Occipital lobe (tissue), 3 donors: ENCODE data around the gene ZNF442. TPM values are rescaled to one million over a fixed set of nuclear protein-coding genes. Genes with fewer than 3 reads are reported as not detected.
"Not testable (repeated sequence)": the region's sequence is repeated elsewhere in the genome, so short reads cannot be mapped to it uniquely, and the experiment has no call there.

Source experiments
- DNase-seq: peaks from one replicate; lab custom pipeline; 2025; lab: John Stamatoyannopoulos, UW
- small RNA-seq: library from RNA; depleted of rRNA; stranded (forward); fragments of <200 nt; gene quantifications from one replicate; pipeline ENCODE3, GENCODE V24; 2014
- total RNA-seq: library from RNA; depleted of rRNA; stranded (reverse); fragments of >200 nt; gene quantifications from one replicate; pipeline ENCODE4 v1.2.3, GENCODE V29; 2014

The ZNF442 gene
- total RNA-seq, 1 donor from 2014 or later = 5.9 TPM

GRCh38 chr19:12331211-12331941, 34.1 kb downstream of the ZNF442 start:
- no peak for DNase-seq

GRCh38 chr19:12330340-12330739, 35.1 kb downstream of the ZNF442 start:
- DNase-seq = no peak

- no peak for DNase-seq
Observed at GRCh38 chr19:12325690-12326089, 39.8 kb downstream of the ZNF442 start.

GRCh38 chr19:12318782-12319413, 46.6 kb downstream of the ZNF442 start:
- DNase-seq = no peak

GRCh38 chr19:12314553-12314952, 50.9 kb downstream of the ZNF442 start:
- no peak for DNase-seq

- DNase-seq = not testable (repeated sequence)
Observed at GRCh38 chr19:12308891-12309290, 56.6 kb downstream of the ZNF442 start.

Small RNA genes lying within 50 kb of the gene (small RNA-seq; reads per million reads assigned to genes)
- not detected for gene RPS29P23

Other genes starting within 250 kb of the ZNF442 start
- 14.3 TPM for gene ZNF20, start 225.3 kb downstream of the ZNF442 start, total RNA-seq
- gene ZNF625, start 208.9 kb downstream of the ZNF442 start, total RNA-seq = 37.6 TPM
- 29.3 TPM for gene ZNF136, start 202.6 kb downstream of the ZNF442 start, total RNA-seq
- gene ZNF44, start 70.8 kb downstream of the ZNF442 start, total RNA-seq = 18.6 TPM
- 1.9 TPM for gene ZNF563, start 32.0 kb downstream of the ZNF442 start, total RNA-seq
- 7.2 TPM for gene ZNF799, start 35.6 kb upstream of the ZNF442 start, total RNA-seq
- gene ZNF443, start 75.3 kb upstream of the ZNF442 start, total RNA-seq = 13.9 TPM
- 37.6 TPM for gene ZNF709, start 119.1 kb upstream of the ZNF442 start, total RNA-seq
- 34.0 TPM for gene ZNF564, start 185.8 kb upstream of the ZNF442 start, total RNA-seq
- gene ZNF490, start 245.1 kb upstream of the ZNF442 start, total RNA-seq = 11.4 TPM
- gene ZNF791, start 245.2 kb upstream of the ZNF442 start, total RNA-seq = 27.6 TPM